B cell (primary cell): Measurements from ENCODE around the gene APBA2. TPM values are rescaled to one million over a fixed set of nuclear protein-coding genes. Genes with fewer than 3 reads are reported as not detected.

ENCODE experiments used
- ATAC-seq: fragments of 200-7000 bp; cut with Tn5 transposase; one replicate; pipeline ENCODE4 v1.10.0; 2021; ENCODE audit warnings: low read depth, mild to moderate bottlenecking, moderate number of reproducible peaks, moderate library complexity
- CTCF ChIA-PET: fragments of 350-600 bp; sonication (Branson Sonifier 250); formaldehyde crosslinking; loops from one replicate; lab custom pipeline; 2021; ENCODE audit warnings: antibody characterized with exemption, inconsistent platforms; lab: Charles Lee
- POLR2A ChIA-PET: fragments of 350-600 bp; sonication (Branson Sonifier 250); formaldehyde crosslinking; loops from one replicate; lab custom pipeline; 2021; ENCODE audit warnings: antibody characterized with exemption; lab: Charles Lee
- DNase-seq: peaks from one replicate; pipeline ENCODE4 v3.0.0; 2013
- H2AFZ ChIP-seq: 2 replicates; pipeline ENCODE4 v1.6.1; 2012; ENCODE audit warnings: mild to moderate bottlenecking, low read depth, low read length; ENCODE audit not compliant: insufficient read depth, poor library complexity, severe bottlenecking
- H3K27ac ChIP-seq, 2 donors: 1 replicate in 1 of 2; 2 replicates in 1 of 2; pipeline ENCODE4 v1.5.1; 2012 to 2013; ENCODE audit warnings: low read length in 2 of 2, mild to moderate bottlenecking in 2 of 2, moderate library complexity in 1 of 2
- H3K27me3 ChIP-seq, 4 experiments: fragments of 200-600 bp in 1 of 4; sonication (generic) in 1 of 4; replicated peaks in 1 of 4; 1 replicate in 2 of 4; 2 replicates in 2 of 4; pipeline versions ENCODE4 v1.6.1 to v1.7.0; 2013 to 2016; ENCODE audit warnings: low read length in 3 of 4, mild to moderate bottlenecking in 2 of 4, mixed read lengths in 1 of 4, moderate library complexity in 1 of 4; ENCODE audit not compliant: insufficient read depth in 4 of 4, control insufficient read depth in 3 of 4; ENCODE audit errors: control extremely low read depth in 1 of 4
- H3K36me3 ChIP-seq, 2 experiments: replicated peaks in 1 of 2; 1 replicate in 1 of 2; 2 replicates in 1 of 2; pipeline versions ENCODE4 v1.6.1 to v1.7.1; 2013; ENCODE audit warnings: low read length in 1 of 2; ENCODE audit not compliant: insufficient read depth in 2 of 2, control insufficient read depth in 1 of 2; ENCODE audit errors: control extremely low read depth in 1 of 2, extremely low read depth in 1 of 2
- H3K4me1 ChIP-seq, 2 donors: fragments of 200-600 bp in 1 of 2; sonication (generic) in 1 of 2; 1 replicate in 1 of 2; 2 replicates in 1 of 2; pipeline versions ENCODE4 v1.5.1 to v1.6.1; 2013 to 2017; ENCODE audit warnings: low read length in 2 of 2; ENCODE audit not compliant: control insufficient read depth in 2 of 2, insufficient read depth in 2 of 2
- H3K4me2 ChIP-seq: replicated peaks from 2 replicates; pipeline ENCODE3; 2012; ENCODE audit warnings: mild to moderate bottlenecking, low read depth, low read length; ENCODE audit not compliant: poor library complexity, severe bottlenecking
- H3K4me3 ChIP-seq, 5 experiments: fragments of 200-600 bp in 1 of 5; sonication (generic) in 1 of 5; 1 replicate in 3 of 5; 2 replicates in 2 of 5; pipeline versions ENCODE4 v1.5.1 to v1.7.0; 2011 to 2016; ENCODE audit warnings: low read length in 4 of 5, mild to moderate bottlenecking in 4 of 5, low read depth in 2 of 5, control low read depth in 1 of 5, moderate library complexity in 1 of 5; ENCODE audit not compliant: insufficient read depth in 1 of 5; ENCODE audit errors: control extremely low read depth in 1 of 5, extremely low read depth in 1 of 5
- H3K79me2 ChIP-seq: fragments of 200-600 bp; sonication (generic); one replicate; pipeline ENCODE4 v1.6.0; 2016; ENCODE audit warnings: low read length; ENCODE audit not compliant: control insufficient read depth, insufficient read depth
- H3K9ac ChIP-seq: fragments of 200-600 bp; sonication (generic); 2 replicates; pipeline ENCODE4 v1.6.1; 2017; ENCODE audit warnings: mild to moderate bottlenecking, low read length, moderate library complexity
- H3K9me3 ChIP-seq, 3 donors: one replicate each; pipeline versions ENCODE4 v1.6.1 to v1.7.1; 2013; ENCODE audit warnings: low read length in 2 of 3; ENCODE audit not compliant: control insufficient read depth in 2 of 3, insufficient read depth in 1 of 3; ENCODE audit errors: control extremely low read depth in 1 of 3
- H4K20me1 ChIP-seq: 2 replicates; pipeline ENCODE4 v1.6.0; 2012; ENCODE audit warnings: mild to moderate bottlenecking, low read length; ENCODE audit not compliant: insufficient read depth, control insufficient read depth, poor library complexity, severe bottlenecking
- H3K27ac Mint-ChIP-seq: one replicate; pipeline ENCODE4 v1.8.0; 2021; ENCODE audit warnings: mixed read lengths
- H3K27me3 Mint-ChIP-seq: one replicate; pipeline ENCODE4 v1.8.0; 2021; ENCODE audit warnings: mixed read lengths
- H3K4me1 Mint-ChIP-seq: one replicate; pipeline ENCODE4 v1.8.0; 2021; ENCODE audit warnings: mixed read lengths
- H3K4me3 Mint-ChIP-seq: one replicate; pipeline ENCODE4 v1.8.0; 2021; ENCODE audit warnings: mixed read lengths
- H3K9me3 Mint-ChIP-seq: one replicate; pipeline ENCODE4 v1.8.0; 2022; ENCODE audit warnings: mixed read lengths; ENCODE audit not compliant: insufficient read depth
- CTCF ChIP-seq: fragments of 200-600 bp; IDR thresholded peaks from one replicate; pipeline ENCODE4 v1.8.0; 2022; ENCODE audit warnings: antibody characterized with exemption, mild to moderate bottlenecking
- EZH2 ChIP-seq: IDR thresholded peaks from 2 replicates; pipeline ENCODE4 v1.6.1; 2012; ENCODE audit warnings: borderline replicate concordance, low read depth, mild to moderate bottlenecking, moderate library complexity, low read length; ENCODE audit not compliant: insufficient read depth, poor library complexity, severe bottlenecking
- WGBS: methylation state at CpG from one replicate; pipeline ENCODE4 v1.1.5; 2013; ENCODE audit warnings: missing lambda C conversion rate; ENCODE audit not compliant: insufficient coverage; 5-methylcytosine and 5-hydroxymethylcytosine counted together
- intact Hi-C: fragments of 100-400 bp; cut with micrococcal nuclease; formaldehyde crosslinking; loops from one replicate; pipeline ENCODE4 v1.10.0; 2022
- polyA plus RNA-seq: library from polyadenylated mRNA; depleted of rRNA; stranded (reverse); fragments of >200 nt; gene quantifications from 2 replicates; pipeline ENCODE4 v1.2.3, GENCODE V29; 2012
- total RNA-seq, 2 donors: library from RNA; stranded (reverse); fragments of 120-200 nt in 1 of 2; gene quantifications; 1 replicate in 1 of 2; 2 replicates in 1 of 2; pipeline versions ENCODE4 v1.2.3 to v1.2.4, GENCODE V29; 2013 to 2022

Gene APBA2
- total and polyA plus RNA-seq, 2 donors (not counting 1 experiment from before 2014, with no cell fraction given): 0.19 TPM; not detected in 1

- 92% methylated on average over 11 of the region's 15 CpGs for WGBS
- H3K27ac ChIP-seq: no peak overlapping the region
- no peaks in the 10 kb centered on the region for H3K4me1 ChIP-seq
- peaks cover 0 to 3% (median 0%) of the 10 kb centered on the region in 3 donors for H3K9me3 ChIP-seq
- no peaks in the 10 kb centered on the region for H4K20me1 ChIP-seq
- CTCF ChIA-PET: no interaction called here
- peaks cover 6% of the 10 kb centered on the region for H3K27me3 Mint-ChIP-seq
- intact Hi-C loops: no loop called here
- no peak overlapping the region for H3K27ac Mint-ChIP-seq
- H3K36me3 ChIP-seq: no peaks in the 10 kb centered on the region
- POLR2A ChIA-PET: no interaction called here
- H3K9ac ChIP-seq: no peak overlapping the region
- H3K4me3 ChIP-seq: no peak overlapping the region
- no peak for TF ChIP-seq EZH2
- TF ChIP-seq CTCF: no peak
- no peak overlapping the region for H2AFZ ChIP-seq
- no peak for DNase-seq
- no peaks in the 10 kb centered on the region for H3K9me3 Mint-ChIP-seq
- ATAC-seq: no peak
- H3K27me3 ChIP-seq: no peaks in the 10 kb centered on the region
- no peak overlapping the region for H3K4me2 ChIP-seq
- no peaks in the 10 kb centered on the region for H3K79me2 ChIP-seq
- no peaks in the 10 kb centered on the region for H3K4me1 Mint-ChIP-seq
- no peak overlapping the region for H3K4me3 Mint-ChIP-seq
Measured at GRCh38 chr15:28915935-28916334, 30.2 kb downstream of the APBA2 start.

- Histone ChIP-seq H3K4me3 (no peak overlapping the region), H3K27me3 (no peaks in the 10 kb centered on the region), H3K79me2 (no peaks in the 10 kb centered on the region), H4K20me1 (no peaks in the 10 kb centered on the region), H3K9me3 (peaks cover 0 to 6% (median 0%) of the 10 kb centered on the region in 3 donors), H3K9ac (no peak overlapping the region), H3K27ac (no peak overlapping the region), H2AFZ (no peak overlapping the region), H3K36me3 (no peaks in the 10 kb centered on the region), H3K4me2 (no peak overlapping the region), H3K4me1 (no peaks in the 10 kb centered on the region)
- ATAC-seq (no peak), DNase-seq (no peak)
- H3K27ac Mint-ChIP-seq: no peak overlapping the region
- 88% methylated on average over 7 of the region's 9 CpGs for WGBS
- no peaks in the 10 kb centered on the region for H3K4me1 Mint-ChIP-seq
- no peak overlapping the region for H3K4me3 Mint-ChIP-seq
- ChIA-PET POLR2A (no interaction called here), CTCF (no interaction called here)
- peaks cover 6% of the 10 kb centered on the region for H3K27me3 Mint-ChIP-seq
- H3K9me3 Mint-ChIP-seq: no peaks in the 10 kb centered on the region
- intact Hi-C loops: no loop called here
- TF ChIP-seq CTCF (no peak), EZH2 (no peak)
Measured at GRCh38 chr15:28917791-28918140, 32.0 kb downstream of the APBA2 start.
